Dedifferentiated amniotic fluid mesenchymal stem cell (primary cell): ENCODE results near the gene CNN2.

Experiments
- DNase-seq: peaks from one replicate; pipeline ENCODE4 v3.0.0-alpha.2; 2016; ENCODE audit errors: extremely low spot score

CNN2 gene

DNA sequence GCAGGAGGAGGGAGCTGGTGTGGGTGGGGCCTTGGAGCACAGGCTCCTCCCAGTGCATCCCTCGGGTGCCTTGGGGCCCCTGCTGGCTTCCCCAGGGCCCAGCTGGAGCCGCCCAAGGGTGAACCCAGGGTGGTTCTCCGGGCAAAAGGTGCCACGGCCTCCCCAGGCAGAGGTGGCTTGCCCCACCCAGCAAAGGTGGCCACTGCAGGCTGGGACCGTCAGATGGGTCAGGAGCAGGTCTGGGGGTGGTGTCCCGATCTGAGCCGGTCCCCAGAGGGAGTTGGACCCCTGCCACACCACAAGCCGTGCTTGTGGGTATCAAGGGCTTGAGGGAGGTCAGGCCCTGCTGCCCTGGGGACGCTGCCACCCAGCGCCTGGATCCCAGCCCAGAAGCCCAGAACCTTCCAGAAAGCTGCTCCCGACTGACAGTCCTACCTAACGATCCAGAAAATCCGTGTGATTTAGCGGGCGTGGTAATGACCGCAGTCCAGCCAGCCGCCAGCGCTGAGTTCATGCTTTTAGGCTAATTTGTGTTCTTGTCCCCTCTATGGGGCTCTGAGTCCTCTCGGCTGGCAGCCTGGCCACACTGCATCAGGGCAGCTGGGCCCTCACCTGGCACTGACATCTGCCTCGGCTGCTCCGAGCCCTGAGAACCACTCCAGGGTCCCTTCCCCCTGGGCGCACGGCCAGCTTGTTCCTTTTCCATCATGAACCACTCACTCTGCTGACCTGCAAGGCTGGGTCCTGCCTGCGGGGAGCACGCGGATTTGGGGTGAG, 31.2 kb upstream of the CNN2 start:
- DNase-seq, result no peak

DNA sequence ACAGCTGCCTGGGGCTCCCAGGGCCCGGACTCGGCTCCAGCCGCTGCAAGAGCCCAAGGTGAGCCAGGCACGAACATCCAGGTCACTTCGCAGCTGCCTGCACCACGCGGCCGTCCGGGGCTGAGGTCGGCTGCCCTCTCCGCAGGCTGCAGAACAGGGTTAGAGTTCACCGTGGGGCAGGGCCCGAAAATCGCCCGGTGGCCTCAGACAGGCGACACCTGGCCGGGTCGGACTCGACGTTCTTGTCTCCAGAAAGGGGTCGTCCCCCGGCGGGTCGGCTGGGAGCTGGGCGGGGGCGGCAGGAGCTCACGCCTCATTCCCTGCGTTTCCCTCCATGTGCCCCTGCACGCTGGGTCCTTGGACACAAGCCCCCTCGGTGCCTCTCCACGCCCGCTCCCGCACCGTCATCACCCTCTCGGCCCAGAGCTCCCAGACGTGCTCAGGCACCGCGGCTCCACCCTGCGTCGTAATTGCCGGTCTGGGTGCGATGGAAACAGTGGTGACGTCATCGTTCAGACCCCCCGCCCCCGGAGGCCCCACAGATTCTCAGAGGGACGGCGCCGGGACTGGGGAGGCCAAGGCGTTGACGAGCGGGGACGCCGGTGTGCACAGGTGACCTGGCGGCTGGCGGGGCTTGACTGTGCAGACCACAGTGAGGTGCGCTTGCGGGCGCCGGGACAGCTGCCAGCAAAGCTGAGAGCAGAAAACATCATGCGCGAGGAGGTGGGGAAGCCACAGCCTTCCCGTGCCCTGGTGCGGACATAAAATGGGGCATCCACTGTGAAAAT, 30.2 kb upstream of the CNN2 start:
- DNase-seq, result no peak

DNA sequence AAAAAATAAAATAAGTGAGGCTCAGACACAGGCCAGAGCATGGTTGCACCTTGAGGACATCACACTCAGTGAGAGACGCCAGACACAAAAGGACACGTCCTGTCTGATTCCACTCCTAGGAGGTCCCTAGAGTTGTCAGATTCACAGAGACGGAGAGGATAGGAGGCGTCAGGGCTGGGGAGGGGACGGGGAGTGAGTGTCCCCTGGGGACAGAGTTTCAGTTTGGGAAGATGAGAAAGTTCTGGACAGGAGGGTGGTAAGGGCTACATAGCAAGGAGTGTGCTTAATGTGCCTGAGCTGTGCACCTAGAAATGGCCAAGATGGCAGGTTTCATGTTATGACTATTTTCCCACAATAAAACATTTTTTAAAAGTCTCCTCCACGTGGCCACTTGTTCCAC, 28.3 kb upstream of the CNN2 start:
- no peak for DNase-seq

DNA sequence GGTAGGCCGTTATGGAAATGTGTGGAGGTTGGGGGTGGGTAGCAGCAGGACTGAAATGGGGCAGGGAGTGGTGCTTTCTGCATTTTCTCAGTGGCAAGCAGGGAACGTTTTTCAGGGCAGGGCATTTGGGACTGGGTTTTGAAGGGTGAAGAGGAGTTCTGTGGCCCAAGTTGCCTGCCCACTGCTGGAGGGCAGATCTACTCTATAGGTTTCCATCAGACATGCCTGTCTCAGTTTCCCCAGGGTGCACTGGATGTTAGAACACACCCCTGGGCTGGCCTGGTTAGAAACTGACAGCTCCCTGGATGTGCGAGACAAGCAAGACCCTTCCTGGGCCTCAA, 27.1 kb upstream of the CNN2 start:
- DNase-seq, result no peak

DNA sequence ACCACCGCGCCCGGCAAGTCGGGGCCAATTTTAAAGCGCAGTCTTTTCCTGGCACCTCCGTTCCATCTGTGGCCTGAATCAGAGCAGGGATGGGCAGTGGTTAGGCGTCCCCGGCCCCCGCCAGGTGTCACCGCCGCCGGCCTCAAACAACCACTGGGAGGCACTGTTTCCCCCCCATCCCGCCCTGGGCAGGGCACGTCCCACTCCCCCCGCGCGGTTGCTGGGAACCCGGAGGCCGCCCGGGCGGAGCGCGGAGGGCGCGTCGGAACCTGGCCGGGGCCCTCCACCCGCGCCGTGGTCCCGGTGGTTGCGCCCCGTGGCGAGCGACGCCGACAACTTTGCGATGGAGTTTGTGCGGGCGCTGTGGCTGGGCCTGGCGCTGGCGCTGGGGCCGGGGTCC, 26.3 kb upstream of the CNN2 start, which contains the start of gene GRIN3B:
Gene GRIN3B, plus strand, starts transcription at position 325 of the 400 bp plus-strand sequence. Its CDS starts 19 bp downstream, at position 344.
- peak; percentile 33 for DNase-seq

DNA sequence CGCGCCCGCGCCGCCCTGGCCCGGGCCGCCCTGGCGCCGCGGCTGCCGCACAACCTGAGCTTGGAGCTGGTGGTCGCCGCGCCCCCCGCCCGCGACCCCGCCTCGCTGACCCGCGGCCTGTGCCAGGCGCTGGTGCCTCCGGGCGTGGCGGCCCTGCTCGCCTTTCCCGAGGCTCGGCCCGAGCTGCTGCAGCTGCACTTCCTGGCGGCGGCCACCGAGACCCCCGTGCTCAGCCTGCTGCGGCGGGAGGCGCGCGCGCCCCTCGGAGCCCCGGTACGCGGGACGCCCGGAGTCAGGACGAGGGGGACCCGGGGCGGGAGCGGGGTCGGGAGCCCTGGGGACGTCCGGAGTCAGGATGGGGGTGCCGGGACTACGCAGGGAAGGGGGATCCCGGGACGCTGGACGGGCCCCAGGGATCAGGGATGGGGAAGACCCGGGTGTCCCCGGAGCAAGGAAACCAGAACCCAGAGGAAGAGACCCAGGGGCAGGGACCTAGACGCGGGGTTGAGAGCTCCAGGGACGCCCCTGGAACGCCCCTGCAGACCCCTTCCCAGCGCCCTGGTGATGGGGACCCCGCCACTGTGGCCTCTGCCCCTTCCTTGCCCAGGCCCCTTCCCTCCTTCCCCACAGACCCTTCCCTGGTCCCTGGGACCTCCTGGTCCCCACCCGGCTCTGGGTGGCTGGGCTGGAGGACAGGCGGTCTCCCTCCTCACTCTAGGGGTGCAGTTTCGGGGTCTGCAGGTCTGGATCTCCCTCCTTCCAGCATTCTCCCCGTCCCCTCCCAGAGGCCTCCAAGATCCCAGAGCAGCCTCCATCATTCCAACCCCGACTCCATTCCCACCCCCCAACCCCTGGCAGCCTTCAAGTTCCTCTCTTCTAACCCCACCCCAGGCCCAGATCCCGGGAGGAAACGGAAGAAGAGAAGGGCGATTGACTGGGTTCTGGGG, 25.5 kb upstream of the CNN2 start:
- DNase-seq, result no peak

DNA sequence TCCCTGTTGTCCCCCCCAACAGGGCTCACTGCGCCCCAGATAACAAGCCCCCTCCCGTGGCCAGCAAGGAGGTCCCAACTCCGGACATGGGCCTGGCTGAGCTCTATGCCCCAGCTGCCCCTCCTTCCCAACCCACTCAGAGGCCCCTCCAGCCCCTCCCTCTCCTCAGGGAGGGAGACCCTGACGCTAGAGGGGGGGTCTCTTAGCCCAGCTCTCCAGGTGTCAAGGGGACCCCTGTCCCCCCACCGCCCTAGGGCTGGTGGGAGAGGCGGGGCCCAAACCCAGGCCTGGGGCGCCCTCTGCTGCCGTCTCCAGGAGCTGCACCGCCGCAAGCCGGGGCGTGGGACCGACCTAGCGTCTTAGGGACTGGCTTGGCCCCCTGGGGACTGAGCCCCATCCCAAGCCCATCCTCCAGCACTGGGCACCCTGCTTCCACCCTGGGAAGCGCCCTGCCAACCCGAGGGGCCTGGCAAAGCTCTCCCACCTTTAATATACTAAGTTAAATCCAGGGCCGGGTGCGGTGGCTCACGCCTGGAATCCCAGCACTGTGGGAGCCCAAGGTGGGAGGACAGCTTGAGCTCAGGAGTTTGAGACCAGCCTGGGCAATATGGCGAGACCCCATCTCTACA, 24.8 kb upstream of the CNN2 start:
- DNase-seq, result no peak

DNA sequence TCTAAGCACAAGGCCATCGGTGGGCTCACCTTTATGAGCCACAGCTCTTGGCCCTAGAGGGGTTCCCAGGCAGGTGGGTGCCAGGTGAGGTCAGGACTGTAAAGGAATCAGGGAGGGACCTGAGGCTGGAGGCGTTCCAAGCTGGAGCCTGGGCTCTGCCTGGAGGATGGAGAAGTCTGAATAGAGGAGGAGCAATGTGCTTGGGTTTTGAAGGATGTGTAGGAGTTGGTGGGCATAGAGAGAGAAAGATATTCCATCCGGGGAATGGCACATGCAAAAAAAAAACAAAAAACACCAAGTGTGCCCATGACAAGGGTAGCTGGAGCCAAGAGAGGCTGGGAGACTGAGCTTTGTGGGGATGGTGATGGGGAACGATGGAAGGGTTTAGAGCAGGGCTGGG, 23.8 kb upstream of the CNN2 start:
- DNase-seq, result no peak

DNA sequence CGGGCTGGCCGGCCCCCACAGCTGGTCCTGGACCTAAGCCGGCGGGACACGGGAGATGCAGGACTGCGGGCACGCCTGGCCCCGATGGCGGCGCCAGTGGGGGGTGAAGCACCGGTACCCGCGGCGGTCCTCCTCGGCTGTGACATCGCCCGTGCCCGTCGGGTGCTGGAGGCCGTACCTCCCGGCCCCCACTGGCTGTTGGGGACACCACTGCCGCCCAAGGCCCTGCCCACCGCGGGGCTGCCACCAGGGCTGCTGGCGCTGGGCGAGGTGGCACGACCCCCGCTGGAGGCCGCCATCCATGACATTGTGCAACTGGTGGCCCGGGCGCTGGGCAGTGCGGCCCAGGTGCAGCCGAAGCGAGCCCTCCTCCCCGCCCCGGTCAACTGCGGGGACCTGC, 23.1 kb upstream of the CNN2 start:
- DNase-seq, result no peak

DNA sequence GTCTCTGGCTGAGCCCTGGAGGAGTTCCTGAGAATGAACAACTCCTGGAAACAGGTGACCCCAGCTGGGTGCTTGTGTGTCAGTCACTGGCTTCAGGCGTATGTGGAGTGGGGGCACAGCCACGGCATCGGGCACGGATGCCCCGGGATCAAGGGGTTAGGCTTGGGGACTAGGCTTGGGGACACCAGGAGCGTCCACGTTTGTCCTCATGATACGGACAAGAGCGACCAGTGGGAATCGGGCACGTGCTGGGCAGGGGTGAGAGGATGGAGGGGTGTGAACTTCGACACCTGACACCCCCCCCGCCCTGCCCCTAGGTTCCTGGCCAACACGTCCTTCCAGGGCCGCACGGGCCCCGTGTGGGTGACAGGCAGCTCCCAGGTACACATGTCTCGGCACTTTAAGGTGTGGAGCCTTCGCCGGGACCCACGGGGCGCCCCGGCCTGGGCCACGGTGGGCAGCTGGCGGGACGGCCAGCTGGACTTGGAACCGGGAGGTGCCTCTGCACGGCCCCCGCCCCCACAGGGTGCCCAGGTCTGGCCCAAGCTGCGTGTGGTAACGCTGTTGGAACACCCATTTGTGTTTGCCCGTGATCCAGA, 22.1 kb upstream of the CNN2 start:
- DNase-seq, result no peak

DNA sequence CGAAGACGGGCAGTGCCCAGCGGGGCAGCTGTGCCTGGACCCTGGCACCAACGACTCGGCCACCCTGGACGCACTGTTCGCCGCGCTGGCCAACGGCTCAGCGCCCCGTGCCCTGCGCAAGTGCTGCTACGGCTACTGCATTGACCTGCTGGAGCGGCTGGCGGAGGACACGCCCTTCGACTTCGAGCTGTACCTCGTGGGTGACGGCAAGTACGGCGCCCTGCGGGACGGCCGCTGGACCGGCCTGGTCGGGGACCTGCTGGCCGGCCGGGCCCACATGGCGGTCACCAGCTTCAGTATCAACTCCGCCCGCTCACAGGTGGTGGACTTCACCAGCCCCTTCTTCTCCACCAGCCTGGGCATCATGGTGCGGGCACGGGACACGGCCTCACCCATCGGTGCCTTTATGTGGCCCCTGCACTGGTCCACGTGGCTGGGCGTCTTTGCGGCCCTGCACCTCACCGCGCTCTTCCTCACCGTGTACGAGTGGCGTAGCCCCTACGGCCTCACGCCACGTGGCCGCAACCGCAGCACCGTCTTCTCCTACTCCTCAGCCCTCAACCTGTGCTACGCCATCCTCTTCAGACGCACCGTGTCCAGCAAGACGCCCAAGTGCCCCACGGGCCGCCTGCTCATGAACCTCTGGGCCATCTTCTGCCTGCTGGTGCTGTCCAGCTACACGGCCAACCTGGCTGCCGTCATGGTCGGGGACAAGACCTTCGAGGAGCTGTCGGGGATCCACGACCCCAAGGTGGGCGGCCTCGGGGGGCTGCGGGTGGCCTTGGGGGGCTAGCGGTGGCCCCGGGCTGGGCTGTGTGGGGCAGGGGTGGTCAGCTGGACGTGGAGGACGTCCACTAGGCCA, 21.4 kb upstream of the CNN2 start:
- no peak for DNase-seq

DNA sequence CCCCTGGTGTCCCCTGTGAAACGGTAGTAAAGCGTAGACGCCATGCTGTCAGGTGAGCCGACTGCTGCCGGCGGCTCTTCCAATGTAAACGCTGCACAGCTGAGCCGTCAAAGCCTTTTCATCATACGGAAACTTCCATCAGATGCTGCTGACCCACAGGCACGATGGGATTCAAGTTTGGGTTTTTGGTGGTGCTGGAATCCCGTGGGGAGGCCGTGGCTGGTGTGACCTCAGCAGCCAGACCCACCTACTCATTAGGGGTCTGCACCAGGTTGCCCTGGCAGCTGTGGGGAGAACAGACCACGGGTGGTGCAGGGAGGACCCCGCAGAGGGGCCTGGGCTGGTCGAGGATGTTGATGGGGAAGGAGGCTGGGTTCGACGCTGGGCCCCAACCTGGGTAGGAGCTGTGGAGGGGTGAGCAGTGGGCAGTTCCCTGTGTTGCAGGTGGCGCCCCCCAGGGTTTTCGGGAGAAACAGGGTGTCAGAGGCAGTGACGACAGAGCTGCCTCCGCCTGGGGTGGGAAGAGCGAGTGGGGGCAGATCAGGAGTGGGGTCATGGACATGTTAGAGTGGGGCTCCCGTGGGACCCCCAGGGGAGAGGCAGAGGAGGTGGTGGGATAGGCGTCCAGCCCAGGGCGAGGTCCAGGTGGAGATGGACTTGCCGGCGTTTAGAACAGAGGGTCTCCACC, 19.6 kb upstream of the CNN2 start:
- no peak for DNase-seq

DNA sequence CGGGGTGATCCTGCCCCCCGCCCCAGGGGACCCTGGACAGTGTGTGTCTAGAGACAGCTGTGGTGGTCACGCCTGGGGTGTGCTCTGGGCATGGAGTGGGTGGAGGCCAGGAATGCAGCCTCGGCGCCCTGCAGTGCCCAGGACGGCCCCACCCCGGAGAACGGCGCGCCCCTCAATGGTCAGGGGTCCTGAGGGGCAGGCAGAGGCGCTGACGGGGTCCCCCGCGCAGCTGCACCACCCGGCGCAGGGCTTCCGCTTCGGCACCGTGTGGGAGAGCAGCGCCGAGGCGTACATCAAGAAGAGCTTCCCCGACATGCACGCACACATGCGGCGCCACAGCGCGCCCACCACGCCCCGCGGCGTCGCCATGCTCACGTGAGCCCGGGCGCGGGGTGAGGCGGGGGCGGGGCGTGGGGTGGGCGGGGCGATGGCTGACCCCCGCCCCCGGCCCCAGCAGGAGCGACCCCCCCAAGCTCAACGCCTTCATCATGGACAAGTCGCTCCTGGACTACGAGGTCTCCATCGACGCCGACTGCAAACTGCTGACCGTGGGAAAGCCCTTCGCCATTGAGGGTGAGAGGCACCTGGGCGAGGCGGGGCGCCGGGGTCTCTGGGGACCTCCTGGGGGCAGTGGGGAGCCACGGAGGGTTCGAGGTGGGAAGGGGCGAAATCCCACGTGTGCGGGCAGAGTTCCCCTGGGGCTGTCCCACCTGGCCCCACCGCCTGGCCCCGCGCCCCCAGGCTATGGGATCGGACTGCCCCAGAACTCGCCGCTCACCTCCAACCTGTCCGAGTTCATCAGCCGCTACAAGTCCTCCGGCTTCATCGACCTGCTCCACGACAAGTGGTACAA, 18.8 kb upstream of the CNN2 start:
- no peak for DNase-seq

DNA sequence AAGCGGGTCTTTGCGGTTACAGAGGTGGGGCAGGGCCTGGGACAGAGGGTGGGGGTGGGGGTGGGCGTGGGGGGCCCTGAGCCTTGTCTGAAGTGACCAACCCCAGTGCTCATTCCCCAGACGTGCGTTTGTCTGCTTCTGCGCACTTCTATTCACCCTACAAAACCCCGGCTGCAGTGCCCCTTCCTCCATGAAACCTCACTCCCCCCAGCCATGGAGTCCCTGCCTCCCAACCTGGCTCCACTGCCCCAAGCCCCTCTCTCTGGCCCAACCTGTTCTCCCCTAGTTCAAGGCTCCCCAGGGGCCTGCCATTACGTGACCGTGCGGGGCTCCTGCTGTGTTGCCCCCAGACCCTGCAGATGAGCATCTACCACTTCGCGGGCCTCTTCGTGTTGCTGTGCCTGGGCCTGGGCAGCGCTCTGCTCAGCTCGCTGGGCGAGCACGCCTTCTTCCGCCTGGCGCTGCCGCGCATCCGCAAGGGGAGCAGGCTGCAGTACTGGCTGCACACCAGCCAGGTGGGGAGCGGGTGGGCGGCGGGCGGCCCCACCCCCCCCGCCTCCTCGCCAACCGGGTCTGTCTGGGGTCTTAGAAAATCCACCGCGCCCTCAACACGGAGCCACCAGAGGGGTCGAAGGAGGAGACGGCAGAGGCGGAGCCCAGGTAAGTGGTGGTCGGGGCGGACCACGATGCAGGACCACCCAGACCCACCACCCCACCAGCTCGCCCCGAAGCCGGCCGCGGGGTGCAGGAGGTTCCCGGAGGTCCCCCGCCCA, 18.0 kb upstream of the CNN2 start:
- no peak for DNase-seq

DNA sequence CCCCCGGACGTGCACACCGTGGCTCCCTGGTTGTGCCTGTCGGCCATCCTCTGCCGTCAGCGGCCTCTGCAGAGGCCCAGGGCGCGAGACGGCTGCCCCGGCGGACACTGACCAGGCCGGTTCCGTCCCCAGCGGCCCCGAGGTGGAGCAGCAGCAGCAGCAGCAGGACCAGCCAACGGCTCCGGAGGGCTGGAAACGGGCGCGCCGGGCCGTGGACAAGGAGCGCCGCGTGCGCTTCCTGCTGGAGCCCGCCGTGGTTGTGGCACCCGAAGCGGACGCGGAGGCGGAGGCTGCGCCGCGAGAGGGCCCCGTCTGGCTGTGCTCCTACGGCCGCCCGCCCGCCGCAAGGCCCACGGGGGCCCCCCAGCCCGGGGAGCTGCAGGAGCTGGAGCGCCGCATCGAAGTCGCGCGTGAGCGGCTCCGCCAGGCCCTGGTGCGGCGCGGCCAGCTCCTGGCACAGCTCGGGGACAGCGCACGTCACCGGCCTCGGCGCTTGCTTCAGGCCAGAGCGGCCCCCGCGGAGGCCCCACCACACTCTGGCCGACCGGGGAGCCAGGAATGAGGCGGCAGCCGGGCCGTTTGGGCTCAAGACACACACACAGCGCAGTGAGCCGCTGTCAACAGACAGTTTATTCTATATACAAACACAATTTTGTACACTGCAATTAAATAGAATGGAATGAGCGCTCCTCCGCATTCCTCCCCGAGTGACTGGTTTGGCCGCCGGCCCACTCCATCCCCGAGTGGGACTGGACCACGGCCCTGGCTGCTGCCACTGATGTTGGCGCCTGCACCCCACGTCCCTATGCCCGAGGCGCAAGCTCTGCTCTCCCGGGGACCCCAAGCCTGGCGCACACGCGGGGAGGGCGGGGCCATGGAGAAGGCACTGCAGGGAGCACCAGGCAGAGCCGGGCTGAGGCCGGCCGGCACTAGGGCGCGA, 17.1 kb upstream of the CNN2 start:
- no peak for DNase-seq

DNA sequence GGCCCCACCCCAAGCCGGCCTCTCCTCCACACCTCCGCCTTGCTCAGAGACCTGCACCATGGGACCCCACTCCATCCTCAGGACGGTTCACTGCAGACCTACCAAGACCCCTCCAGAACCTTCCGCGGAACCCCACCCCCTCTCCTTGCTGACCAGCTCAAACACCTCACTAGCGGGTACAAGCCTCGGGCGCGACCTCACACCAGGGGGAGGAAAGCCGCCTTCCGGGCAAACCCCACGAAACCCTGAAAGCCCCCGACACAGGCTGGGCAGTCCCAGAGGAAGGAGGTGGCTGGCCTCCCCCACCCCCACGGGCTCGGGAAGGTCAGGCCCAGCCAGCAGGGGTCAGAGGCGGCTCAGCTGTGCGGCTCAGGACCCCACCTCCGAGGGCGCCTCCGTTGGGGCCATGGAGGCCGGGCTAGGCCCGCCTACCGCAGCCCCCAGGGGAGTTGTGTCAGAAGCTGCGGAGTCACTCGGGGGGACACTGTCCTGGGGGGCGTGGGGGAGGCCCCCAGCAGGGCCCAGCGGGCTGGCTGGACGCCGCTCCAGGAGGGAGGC, 16.3 kb upstream of the CNN2 start:
- no peak for DNase-seq
